GM21825 (cell line): ENCODE results near the gene EFNA5.

Experiments used
- ATAC-seq: cut with Tn5 transposase; IDR thresholded peaks from one replicate; pipeline ENCODE4 v1.9.1; 2021; ENCODE audit warnings: mild to moderate bottlenecking, moderate library complexity; ENCODE audit not compliant: unreplicated experiment

Gene EFNA5

GRCh38 chr5:107673039-107673367 lies 2.3 kb upstream of the EFNA5 start:
- ATAC-seq: no peak

GRCh38 chr5:107672211-107673038 lies 1.7 kb upstream of the EFNA5 start:
- no peak for ATAC-seq

GRCh38 chr5:107671742-107672210 lies 1.0 kb upstream of the EFNA5 start:
- ATAC-seq: peak; percentile 1

- no peak for ATAC-seq
Observed at GRCh38 chr5:107670087-107670931, 428 bp downstream of the EFNA5 start.

- no peak for ATAC-seq
Observed at GRCh38 chr5:107669096-107670031, 1.4 kb downstream of the EFNA5 start.

GRCh38 chr5:107668154-107669095 lies 2.3 kb downstream of the EFNA5 start:
- no peak for ATAC-seq

- no peak for ATAC-seq
Observed at GRCh38 chr5:107666051-107666655, 4.6 kb downstream of the EFNA5 start.

- ATAC-seq: no peak
Observed at GRCh38 chr5:107665036-107665570, 5.6 kb downstream of the EFNA5 start.

- ATAC-seq: no peak
Observed at GRCh38 chr5:107663697-107664096, 7.0 kb downstream of the EFNA5 start.

- no peak for ATAC-seq
Observed at GRCh38 chr5:107661650-107662044, 9.1 kb downstream of the EFNA5 start.

- ATAC-seq: no peak
Observed at GRCh38 chr5:107661038-107661649, 9.6 kb downstream of the EFNA5 start.

GRCh38 chr5:107658528-107658927 lies 12.2 kb downstream of the EFNA5 start:
- no peak for ATAC-seq

- ATAC-seq: no peak
Observed at GRCh38 chr5:107655831-107656230, 14.9 kb downstream of the EFNA5 start.

GRCh38 chr5:107654827-107655226 lies 15.9 kb downstream of the EFNA5 start:
- ATAC-seq: no peak

GRCh38 chr5:107653685-107654084 lies 17.1 kb downstream of the EFNA5 start:
- ATAC-seq: no peak

- ATAC-seq: no peak
Observed at GRCh38 chr5:107652839-107653607, 17.7 kb downstream of the EFNA5 start.

- ATAC-seq: no peak
Observed at GRCh38 chr5:107652408-107652807, 18.3 kb downstream of the EFNA5 start.

- no peak for ATAC-seq
Observed at GRCh38 chr5:107651325-107651724, 19.4 kb downstream of the EFNA5 start.
